Measurements from ENCODE around the gene AGBL2. TPM values are rescaled to one million over a fixed set of nuclear protein-coding genes. Genes with fewer than 3 reads are reported as not detected.

AGBL2 gene
- total and polyA plus RNA-seq, 5 donors from 2014 or later, result 0.72 to 11.0 (median 0.96) TPM

- no peaks in the 10 kb centered on the region for H3K9me3 Mint-ChIP-seq
- Histone ChIP-seq H3K27me3 (ENCODE audit: control insufficient read depth, insufficient read depth, low read length) (no peaks in the 10 kb centered on the region), H3K36me3 (ENCODE audit: control insufficient read depth, insufficient read depth, low read length) (peaks cover 97% of the 10 kb centered on the region), H3K9me3 (ENCODE audit: control insufficient read depth in 2 of 2, low read length in 2 of 2) (no peaks in the 10 kb centered on the region), H3K4me3 (ENCODE audit: low read depth, low read length) (no peak overlapping the region), H3K27ac (ENCODE audit: insufficient read depth, low read length, poor library complexity, severe bottlenecking) (no peak overlapping the region), H3K4me1 (ENCODE audit: control insufficient read depth, insufficient read depth, low read length, poor library complexity, severe bottlenecking) (no peaks in the 10 kb centered on the region)
- peaks cover 46% of the 10 kb centered on the region for H3K36me3 Mint-ChIP-seq
- DNase-seq, result no peak
- H3K4me1 Mint-ChIP-seq, result peaks cover 0 to 9% (median 5%) of the 10 kb centered on the region in 4 donors
- H3K27me3 Mint-ChIP-seq, result no peaks in the 10 kb centered on the region
- no peak overlapping the region for H3K27ac Mint-ChIP-seq
- no peak overlapping the region for H3K4me3 Mint-ChIP-seq
- ATAC-seq (ENCODE audit: low read depth in 2 of 2), result no peak
Measured at GRCh38 chr11:47726878-47727514, 11.8 kb upstream of the AGBL2 start.

GRCh38 chr11:47726118-47726442 is 10.9 kb upstream of the AGBL2 start:
- no peak for DNase-seq
- no peaks in the 10 kb centered on the region for H3K27me3 ChIP-seq (ENCODE audit: control insufficient read depth, insufficient read depth, low read length)
- no peak overlapping the region for H3K4me3 ChIP-seq (ENCODE audit: low read depth, low read length)
- H3K9me3 ChIP-seq (ENCODE audit: control insufficient read depth in 2 of 2, low read length in 2 of 2), result no peaks in the 10 kb centered on the region
- Mint-ChIP-seq H3K27me3 (no peaks in the 10 kb centered on the region), H3K36me3 (peaks cover 43% of the 10 kb centered on the region), H3K9me3 (no peaks in the 10 kb centered on the region), H3K4me1 (peaks cover 0 to 9% (median 4%) of the 10 kb centered on the region in 4 donors), H3K4me3 (no peak overlapping the region), H3K27ac (peak overlapping the region in 1 of 3 donors; percentile 77)
- H3K4me1 ChIP-seq (ENCODE audit: control insufficient read depth, insufficient read depth, low read length, poor library complexity, severe bottlenecking), result no peaks in the 10 kb centered on the region
- no peak overlapping the region for H3K27ac ChIP-seq (ENCODE audit: insufficient read depth, low read length, poor library complexity, severe bottlenecking)
- peaks cover 96% of the 10 kb centered on the region for H3K36me3 ChIP-seq (ENCODE audit: control insufficient read depth, insufficient read depth, low read length)
- ATAC-seq (ENCODE audit: low read depth in 2 of 2), result no peak

- peaks cover 95% of the 10 kb centered on the region for H3K36me3 ChIP-seq (ENCODE audit: control insufficient read depth, insufficient read depth, low read length)
- no peak overlapping the region for H3K27ac ChIP-seq (ENCODE audit: insufficient read depth, low read length, poor library complexity, severe bottlenecking)
- H3K9me3 Mint-ChIP-seq, result no peaks in the 10 kb centered on the region
- H3K4me1 Mint-ChIP-seq, result peaks cover 0 to 9% (median 4%) of the 10 kb centered on the region in 4 donors
- peaks cover 39% of the 10 kb centered on the region for H3K36me3 Mint-ChIP-seq
- no peaks in the 10 kb centered on the region for H3K4me1 ChIP-seq (ENCODE audit: control insufficient read depth, insufficient read depth, low read length, poor library complexity, severe bottlenecking)
- H3K27me3 ChIP-seq (ENCODE audit: control insufficient read depth, insufficient read depth, low read length), result no peaks in the 10 kb centered on the region
- no peak for ATAC-seq (ENCODE audit: low read depth in 2 of 2)
- H3K9me3 ChIP-seq (ENCODE audit: control insufficient read depth in 2 of 2, low read length in 2 of 2), result no peaks in the 10 kb centered on the region
- no peak for DNase-seq
- peak overlapping the region in 1 of 3 donors; percentile 77 for H3K27ac Mint-ChIP-seq
- no peak overlapping the region for H3K4me3 ChIP-seq (ENCODE audit: low read depth, low read length)
- H3K27me3 Mint-ChIP-seq, result no peaks in the 10 kb centered on the region
- H3K4me3 Mint-ChIP-seq, result no peak overlapping the region
Measured at GRCh38 chr11:47725442-47726117, 10.4 kb upstream of the AGBL2 start.

DNA sequence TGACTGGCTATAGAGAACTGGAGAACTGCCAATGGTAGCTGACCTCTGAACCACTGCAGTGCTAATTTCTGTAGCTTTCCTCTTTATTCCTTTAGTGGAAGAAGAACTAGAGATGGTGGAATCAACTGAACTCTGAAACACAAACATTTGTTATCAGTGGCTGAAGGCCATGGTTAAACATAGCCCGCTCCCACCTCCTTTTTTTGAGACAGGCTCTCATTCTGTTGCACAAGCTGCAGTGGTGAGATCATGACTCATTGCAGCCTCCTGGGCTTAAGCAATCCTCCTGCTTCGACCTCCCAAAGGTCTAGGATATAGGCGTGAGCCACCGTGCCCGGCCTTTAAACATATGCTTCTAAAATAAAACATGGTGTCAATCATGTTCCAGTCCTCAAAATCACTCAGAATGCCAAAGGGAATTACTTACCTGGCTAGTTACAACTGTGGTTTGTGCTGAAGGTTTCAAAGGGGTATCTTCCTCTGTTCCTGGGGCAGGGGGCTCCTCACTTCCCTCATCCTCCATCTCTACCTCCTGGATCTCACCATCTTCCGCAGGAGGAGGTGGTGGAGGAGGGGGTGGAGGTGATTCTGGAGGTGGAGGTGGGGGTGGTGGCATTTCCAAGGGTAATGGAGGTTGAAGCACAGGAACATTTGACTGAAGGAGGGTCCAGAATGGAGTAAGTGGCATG is 9.0 kb upstream of the AGBL2 start:
- H3K4me1 Mint-ChIP-seq, result peaks cover 0 to 9% (median 3%) of the 10 kb centered on the region in 4 donors
- Histone ChIP-seq H3K4me1 (ENCODE audit: control insufficient read depth, insufficient read depth, low read length, poor library complexity, severe bottlenecking) (no peaks in the 10 kb centered on the region), H3K27me3 (ENCODE audit: control insufficient read depth, insufficient read depth, low read length) (no peaks in the 10 kb centered on the region), H3K4me3 (ENCODE audit: low read depth, low read length) (no peak overlapping the region), H3K27ac (ENCODE audit: insufficient read depth, low read length, poor library complexity, severe bottlenecking) (no peak overlapping the region), H3K36me3 (ENCODE audit: control insufficient read depth, insufficient read depth, low read length) (peaks cover 95% of the 10 kb centered on the region), H3K9me3 (ENCODE audit: control insufficient read depth in 2 of 2, low read length in 2 of 2) (no peaks in the 10 kb centered on the region)
- H3K4me3 Mint-ChIP-seq, result no peak overlapping the region
- peak overlapping the region in 1 of 3 donors; percentile 65 for H3K27ac Mint-ChIP-seq
- H3K27me3 Mint-ChIP-seq, result no peaks in the 10 kb centered on the region
- ATAC-seq (ENCODE audit: low read depth in 2 of 2) (no peak), DNase-seq (no peak)
- no peaks in the 10 kb centered on the region for H3K9me3 Mint-ChIP-seq
- peaks cover 38% of the 10 kb centered on the region for H3K36me3 Mint-ChIP-seq

GRCh38 chr11:47723041-47723440 is 7.9 kb upstream of the AGBL2 start:
- DNase-seq (no peak), ATAC-seq (ENCODE audit: low read depth in 2 of 2) (no peak)
- peaks cover 93% of the 10 kb centered on the region for H3K36me3 ChIP-seq (ENCODE audit: control insufficient read depth, insufficient read depth, low read length)
- Mint-ChIP-seq H3K4me3 (no peak overlapping the region), H3K4me1 (peaks cover 0 to 9% (median 3%) of the 10 kb centered on the region in 4 donors), H3K27ac (no peak overlapping the region), H3K27me3 (no peaks in the 10 kb centered on the region), H3K9me3 (no peaks in the 10 kb centered on the region), H3K36me3 (peaks cover 35% of the 10 kb centered on the region)
- H3K4me3 ChIP-seq (ENCODE audit: low read depth, low read length), result no peak overlapping the region
- H3K9me3 ChIP-seq (ENCODE audit: control insufficient read depth in 2 of 2, low read length in 2 of 2), result no peaks in the 10 kb centered on the region
- H3K4me1 ChIP-seq (ENCODE audit: control insufficient read depth, insufficient read depth, low read length, poor library complexity, severe bottlenecking), result no peaks in the 10 kb centered on the region
- no peaks in the 10 kb centered on the region for H3K27me3 ChIP-seq (ENCODE audit: control insufficient read depth, insufficient read depth, low read length)
- H3K27ac ChIP-seq (ENCODE audit: insufficient read depth, low read length, poor library complexity, severe bottlenecking), result no peak overlapping the region

GRCh38 chr11:47720651-47721050 is 5.5 kb upstream of the AGBL2 start:
- H3K4me1 Mint-ChIP-seq, result peaks cover under 1 to 5% (median 4%) of the 10 kb centered on the region in 4 donors
- no peak for DNase-seq
- H3K27me3 Mint-ChIP-seq, result no peaks in the 10 kb centered on the region
- H3K9me3 ChIP-seq (ENCODE audit: control insufficient read depth in 2 of 2, low read length in 2 of 2), result no peaks in the 10 kb centered on the region
- H3K27ac Mint-ChIP-seq, result no peak overlapping the region
- H3K27ac ChIP-seq (ENCODE audit: insufficient read depth, low read length, poor library complexity, severe bottlenecking), result no peak overlapping the region
- no peak for ATAC-seq (ENCODE audit: low read depth in 2 of 2)
- no peak overlapping the region for H3K4me3 ChIP-seq (ENCODE audit: low read depth, low read length)
- H3K4me3 Mint-ChIP-seq, result no peak overlapping the region
- H3K36me3 ChIP-seq (ENCODE audit: control insufficient read depth, insufficient read depth, low read length), result peaks cover 83% of the 10 kb centered on the region
- H3K9me3 Mint-ChIP-seq, result no peaks in the 10 kb centered on the region
- no peaks in the 10 kb centered on the region for H3K4me1 ChIP-seq (ENCODE audit: control insufficient read depth, insufficient read depth, low read length, poor library complexity, severe bottlenecking)
- H3K36me3 Mint-ChIP-seq, result peaks cover 32% of the 10 kb centered on the region
- no peaks in the 10 kb centered on the region for H3K27me3 ChIP-seq (ENCODE audit: control insufficient read depth, insufficient read depth, low read length)

GRCh38 chr11:47716692-47717091 is 1.5 kb upstream of the AGBL2 start:
- Mint-ChIP-seq H3K4me1 (peaks cover 7 to 21% (median 18%) of the 10 kb centered on the region in 4 donors), H3K27me3 (no peaks in the 10 kb centered on the region), H3K36me3 (peaks cover 8% of the 10 kb centered on the region), H3K4me3 (peak overlapping the region in 2 of 4 donors; percentile 19 to 32), H3K27ac (peak overlapping the region; percentile 23 to 98 (median 41)), H3K9me3 (no peaks in the 10 kb centered on the region)
- Histone ChIP-seq H3K27me3 (ENCODE audit: control insufficient read depth, insufficient read depth, low read length) (no peaks in the 10 kb centered on the region), H3K27ac (ENCODE audit: insufficient read depth, low read length, poor library complexity, severe bottlenecking) (peak overlapping the region; percentile 91), H3K4me3 (ENCODE audit: low read depth, low read length) (no peak overlapping the region), H3K36me3 (ENCODE audit: control insufficient read depth, insufficient read depth, low read length) (peaks cover 45% of the 10 kb centered on the region), H3K9me3 (ENCODE audit: control insufficient read depth in 2 of 2, low read length in 2 of 2) (no peaks in the 10 kb centered on the region), H3K4me1 (ENCODE audit: control insufficient read depth, insufficient read depth, low read length, poor library complexity, severe bottlenecking) (peaks cover 12% of the 10 kb centered on the region)
- DNase-seq (peak in 1 of 3 donors; percentile 34), ATAC-seq (ENCODE audit: low read depth in 2 of 2) (no peak)

Measured in CD4-positive, CD25-positive, alpha-beta regulatory T cell (primary cell).